ENCODE results near the gene TMEM250.

The TMEM250 gene

GRCh38 chr9:136096505-136097001 is 22.1 kb downstream of the TMEM250 start:
- no peak for DNase-seq (ENCODE audit: low read depth in 1 of 2, low spot score in 1 of 2)

GRCh38 chr9:136095070-136096058 is 23.3 kb downstream of the TMEM250 start, which contains the start of gene NACC2:
Gene NACC2, minus strand, starts transcription at chr9:136095289. Its CDS starts 44,768 bp downstream, at chr9:136050521.
- DNase-seq (ENCODE audit: low read depth in 1 of 2, low spot score in 1 of 2) = no peak

- DNase-seq (ENCODE audit: low read depth in 1 of 2, low spot score in 1 of 2) = peak; percentile 39 to 40
These were observed 24.4 kb downstream of the TMEM250 start for GRCh38 chr9:136093995-136094881.

- no peak for DNase-seq (ENCODE audit: low read depth in 1 of 2, low spot score in 1 of 2)
These were observed 25.2 kb downstream of the TMEM250 start for GRCh38 chr9:136093346-136093986.

GRCh38 chr9:136092741-136093140 is 25.9 kb downstream of the TMEM250 start:
- no peak for DNase-seq (ENCODE audit: low read depth in 1 of 2, low spot score in 1 of 2)

GRCh38 chr9:136092353-136092650 is 26.4 kb downstream of the TMEM250 start:
- DNase-seq (ENCODE audit: low read depth in 1 of 2, low spot score in 1 of 2) = no peak

GRCh38 chr9:136091582-136092352 is 26.9 kb downstream of the TMEM250 start:
- DNase-seq (ENCODE audit: low read depth in 1 of 2, low spot score in 1 of 2) = no peak

- no peak for DNase-seq (ENCODE audit: low read depth in 1 of 2, low spot score in 1 of 2)
These were observed 27.7 kb downstream of the TMEM250 start for GRCh38 chr9:136090768-136091581.

GRCh38 chr9:136090056-136090735 is 28.5 kb downstream of the TMEM250 start:
- DNase-seq (ENCODE audit: low read depth in 1 of 2, low spot score in 1 of 2) = no peak

- DNase-seq (ENCODE audit: low read depth in 1 of 2, low spot score in 1 of 2) = no peak
These were observed 29.0 kb downstream of the TMEM250 start for GRCh38 chr9:136089697-136090045.

- DNase-seq (ENCODE audit: low read depth in 1 of 2, low spot score in 1 of 2) = no peak
These were observed 29.6 kb downstream of the TMEM250 start for GRCh38 chr9:136088939-136089696.

GRCh38 chr9:136088481-136088938 is 30.2 kb downstream of the TMEM250 start:
- no peak for DNase-seq (ENCODE audit: low read depth in 1 of 2, low spot score in 1 of 2)

- DNase-seq (ENCODE audit: low read depth in 1 of 2, low spot score in 1 of 2) = no peak
These were observed 30.8 kb downstream of the TMEM250 start for GRCh38 chr9:136087741-136088480.

GRCh38 chr9:136086951-136087740 is 31.5 kb downstream of the TMEM250 start:
- DNase-seq (ENCODE audit: low read depth in 1 of 2, low spot score in 1 of 2) = no peak

- no peak for DNase-seq (ENCODE audit: low read depth in 1 of 2, low spot score in 1 of 2)
These were observed 32.3 kb downstream of the TMEM250 start for GRCh38 chr9:136086213-136086881.

- DNase-seq (ENCODE audit: low read depth in 1 of 2, low spot score in 1 of 2) = no peak
These were observed 32.9 kb downstream of the TMEM250 start for GRCh38 chr9:136085815-136086212.
